GM19468 (cell line): ENCODE results near the gene MSH5.

Source experiments
- ATAC-seq: cut with Tn5 transposase; IDR thresholded peaks from one replicate; pipeline ENCODE4 v1.9.1; 2021; ENCODE audit warnings: mild to moderate bottlenecking, moderate library complexity, moderate number of reproducible peaks; ENCODE audit not compliant: unreplicated experiment; ENCODE audit errors: extremely low read depth

The MSH5 gene

DNA sequence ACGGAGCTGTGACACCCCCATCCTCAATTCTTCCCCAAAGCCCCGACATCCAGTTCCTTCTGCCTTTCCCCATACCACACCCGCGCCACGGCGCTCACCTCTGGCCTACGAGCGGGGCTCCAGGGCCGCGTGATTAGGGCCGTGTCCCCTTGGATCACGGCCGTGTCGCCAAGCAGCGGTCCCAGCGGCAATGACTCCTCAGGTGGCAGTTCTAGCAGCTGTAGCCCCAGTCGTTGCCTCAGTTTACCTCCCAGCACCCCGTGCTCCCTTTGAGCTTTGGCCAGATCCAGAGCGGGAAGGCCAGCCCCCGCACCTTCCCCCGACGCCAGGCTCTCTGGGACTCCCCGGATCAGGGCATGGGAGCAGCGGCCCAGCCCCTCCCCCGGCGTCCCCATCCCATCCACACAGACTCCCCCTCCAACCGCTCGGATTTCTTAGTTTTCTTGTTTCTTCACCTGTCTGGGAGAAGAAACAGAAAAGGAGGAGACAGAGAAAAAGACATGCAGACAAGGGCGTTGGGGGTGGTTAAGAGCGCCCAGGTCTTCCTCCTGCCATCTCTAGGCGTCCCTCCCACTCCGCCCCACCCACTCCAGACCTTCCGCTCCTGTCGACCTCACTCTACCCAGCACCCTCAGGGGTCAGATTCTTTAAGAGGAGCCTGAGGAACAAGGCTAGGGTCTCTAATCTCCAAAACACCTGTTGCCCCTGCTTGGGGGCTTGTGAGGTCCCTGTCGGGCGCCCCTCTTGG, 10.9 kb upstream of the MSH5 start, which contains the start of gene DDAH2:
Gene DDAH2 (minus strand): TSS at position 533 of the 748 bp plus-strand sequence. CDS start 138 bp downstream, at position 395.
- no peak for ATAC-seq

DNA sequence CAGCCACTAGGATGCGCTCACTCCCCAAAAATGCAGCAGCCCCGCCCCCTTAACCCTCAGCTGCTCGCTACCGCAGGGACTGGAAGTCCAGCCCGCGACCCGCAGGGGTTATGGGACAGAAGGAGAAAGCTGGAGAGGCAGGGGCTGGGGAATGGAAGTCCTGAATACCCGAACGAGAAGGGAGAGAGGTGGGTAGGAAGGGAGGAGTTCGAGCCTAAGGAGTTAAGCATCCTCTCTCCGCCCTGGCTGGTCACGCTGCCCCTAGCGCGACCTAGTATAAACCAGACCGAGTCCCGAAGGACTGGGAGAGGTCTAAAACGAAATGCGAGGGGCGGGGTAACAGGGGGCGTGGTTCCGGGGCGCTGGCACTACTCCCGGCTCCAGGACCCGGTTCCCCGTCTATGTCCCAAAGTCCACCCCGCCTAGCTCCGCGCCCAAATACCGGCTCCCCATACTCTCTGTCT, 10.3 kb upstream of the MSH5 start:
- ATAC-seq: no peak

- ATAC-seq: no peak
Observed at GRCh38 chr6:31729979-31730630, 9.7 kb upstream of the MSH5 start.

DNA sequence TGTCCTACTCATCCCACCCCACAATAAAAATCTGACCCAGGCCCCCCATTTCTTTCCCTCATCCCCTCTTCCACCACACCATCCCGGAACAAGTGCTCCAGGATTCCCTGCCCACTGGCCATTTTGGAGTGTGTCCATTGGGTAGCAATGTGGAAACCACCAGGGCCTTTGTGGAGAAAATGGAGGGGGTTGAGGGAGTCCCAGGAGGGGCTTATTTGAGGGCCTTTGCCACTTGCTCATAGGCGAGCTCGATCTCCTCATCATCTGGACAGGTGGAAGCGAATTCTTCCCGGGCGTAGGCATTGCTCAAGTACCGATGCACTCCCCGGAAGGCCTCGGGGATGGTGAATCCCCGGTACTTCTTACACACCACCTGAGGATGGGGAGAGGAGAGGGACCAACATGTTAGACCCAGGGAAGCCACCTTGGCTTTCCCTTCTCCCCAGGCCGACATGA, 9.1 kb upstream of the MSH5 start:
- no peak for ATAC-seq

DNA sequence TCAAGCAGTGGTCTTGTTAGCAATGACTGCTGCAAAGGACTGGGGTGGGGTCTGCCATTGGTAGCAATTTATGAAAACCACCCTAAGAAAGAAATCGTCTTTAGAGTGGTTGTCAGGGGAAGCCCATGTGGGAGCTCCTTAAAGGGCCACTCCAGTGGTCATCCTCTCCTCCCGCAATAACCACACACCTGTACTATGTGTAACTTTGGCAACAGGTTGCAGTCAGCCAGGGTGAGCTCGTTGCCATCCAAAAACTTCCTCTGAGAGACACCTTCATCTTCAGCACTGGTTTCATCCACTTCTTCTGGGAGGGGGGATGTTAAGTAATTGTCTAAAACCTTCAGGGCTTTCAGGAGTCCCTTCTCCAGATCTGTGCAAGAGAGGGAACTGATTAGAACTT, 7.8 kb upstream of the MSH5 start:
- no peak for ATAC-seq

GRCh38 chr6:31733734-31734133, 6.1 kb upstream of the MSH5 start:
- no peak for ATAC-seq

- no peak for ATAC-seq
Observed at GRCh38 chr6:31734247-31734820, 5.5 kb upstream of the MSH5 start.

GRCh38 chr6:31734821-31735406, 4.9 kb upstream of the MSH5 start:
- no peak for ATAC-seq

- peak; percentile 2 for ATAC-seq
Observed at GRCh38 chr6:31736021-31736767, 3.6 kb upstream of the MSH5 start, which contains the start of gene CLIC1. Gene CLIC1 (minus strand): TSS chr6:31736530. CDS start chr6:31736300, 230 bp downstream.

DNA sequence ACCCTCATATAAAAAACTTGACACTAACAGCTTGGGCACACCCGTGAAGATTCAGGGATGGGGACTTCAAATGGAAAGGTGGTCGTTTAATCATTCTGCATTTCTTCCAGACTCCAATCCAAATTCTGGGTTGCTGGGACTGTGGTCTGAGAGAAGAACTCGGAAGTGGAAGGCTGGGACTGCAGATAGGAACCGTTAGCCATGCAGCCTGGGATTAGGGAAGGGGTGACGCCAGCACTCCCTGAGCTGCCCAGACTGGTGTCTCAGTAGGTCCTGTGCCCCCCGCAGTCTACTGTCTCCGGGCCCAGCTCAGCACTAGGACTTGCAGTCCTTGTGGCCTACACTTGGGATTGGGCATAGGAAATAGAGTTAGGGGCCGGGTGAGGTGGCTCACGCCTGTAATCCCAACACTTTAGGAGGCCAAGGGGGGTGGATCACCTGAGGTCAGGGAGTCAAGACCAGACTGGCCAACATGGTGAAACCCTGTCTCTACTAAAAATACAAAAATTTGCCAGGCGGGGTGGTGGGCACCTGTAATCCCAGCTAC, 3.0 kb upstream of the MSH5 start:
- no peak for ATAC-seq

DNA sequence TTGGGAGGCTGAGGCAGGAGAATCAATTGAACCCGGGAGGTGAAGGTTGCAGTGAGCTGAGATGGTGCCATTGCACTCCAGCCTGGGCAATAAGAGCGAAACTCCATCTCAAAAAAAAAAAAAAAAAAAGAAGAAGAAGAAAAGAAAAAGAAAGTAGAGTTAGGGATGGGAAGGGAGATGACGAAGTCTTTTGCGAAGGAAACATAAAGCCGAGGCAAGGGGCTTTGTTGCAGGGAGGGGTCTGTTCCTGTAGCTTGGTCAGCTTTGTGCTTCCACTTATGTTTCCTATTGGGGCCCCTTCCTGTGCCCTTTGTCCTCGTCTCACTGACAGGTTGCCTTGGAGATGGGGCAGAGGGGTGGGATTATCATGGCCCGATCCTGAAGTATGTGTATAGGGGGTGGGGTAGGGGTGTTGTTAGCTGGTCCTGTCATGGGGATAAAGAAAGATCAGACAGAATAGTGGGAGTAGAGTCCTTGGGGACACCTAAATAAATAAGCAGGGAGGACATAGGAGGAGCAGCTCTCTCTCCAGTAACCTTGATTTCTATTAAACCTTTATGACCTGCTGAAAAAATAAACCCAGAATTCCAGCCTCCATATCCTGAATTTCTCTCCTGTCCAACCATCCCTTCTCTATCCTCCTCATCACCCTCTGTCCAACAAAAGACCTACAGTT, 2.4 kb upstream of the MSH5 start:
- ATAC-seq: no peak

GRCh38 chr6:31737991-31738979, 1.5 kb upstream of the MSH5 start:
- peak; percentile 14 for ATAC-seq

DNA sequence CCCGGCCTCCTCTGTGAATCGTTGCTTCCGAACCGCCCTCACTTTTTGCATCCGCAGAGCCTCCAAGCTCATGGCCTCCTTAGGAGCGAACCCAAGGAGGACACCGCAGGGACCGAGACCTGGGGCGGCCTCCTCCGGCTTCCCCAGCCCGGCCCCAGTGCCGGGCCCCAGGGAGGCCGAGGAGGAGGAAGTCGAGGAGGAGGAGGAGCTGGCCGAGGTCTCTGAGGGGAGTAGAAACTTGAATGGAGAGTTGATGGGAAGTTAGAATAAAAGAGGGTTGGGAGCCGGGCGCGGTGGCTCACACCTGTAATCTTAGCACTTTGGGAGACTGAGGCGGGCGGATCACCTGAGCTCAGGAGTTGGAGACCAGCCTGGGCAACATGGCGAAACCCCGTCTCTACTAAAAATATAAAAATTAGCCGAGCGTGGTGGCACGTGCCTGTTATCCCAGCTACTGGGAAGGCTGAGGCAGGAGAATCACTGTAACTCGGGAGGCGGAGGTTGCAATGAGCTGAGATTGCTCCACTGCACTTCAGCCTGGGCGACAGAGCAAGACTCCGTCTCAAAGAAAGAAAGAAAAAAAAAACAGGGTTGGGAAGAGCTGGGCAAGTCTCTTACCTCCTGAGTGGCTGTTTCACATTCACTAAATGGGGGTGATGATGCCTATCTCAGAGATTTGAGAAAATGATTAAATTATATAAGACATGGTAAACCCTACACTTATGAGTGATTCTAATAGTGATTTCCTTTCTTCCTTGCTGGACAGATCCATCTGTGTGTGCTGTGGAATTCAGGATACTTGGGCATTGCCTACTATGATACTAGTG, 805 bp downstream of the MSH5 start:
- ATAC-seq: no peak

GRCh38 chr6:31741815-31742214, 2.0 kb downstream of the MSH5 start:
- ATAC-seq: no peak

- no peak for ATAC-seq
Observed at GRCh38 chr6:31742894-31743293, 3.1 kb downstream of the MSH5 start.

DNA sequence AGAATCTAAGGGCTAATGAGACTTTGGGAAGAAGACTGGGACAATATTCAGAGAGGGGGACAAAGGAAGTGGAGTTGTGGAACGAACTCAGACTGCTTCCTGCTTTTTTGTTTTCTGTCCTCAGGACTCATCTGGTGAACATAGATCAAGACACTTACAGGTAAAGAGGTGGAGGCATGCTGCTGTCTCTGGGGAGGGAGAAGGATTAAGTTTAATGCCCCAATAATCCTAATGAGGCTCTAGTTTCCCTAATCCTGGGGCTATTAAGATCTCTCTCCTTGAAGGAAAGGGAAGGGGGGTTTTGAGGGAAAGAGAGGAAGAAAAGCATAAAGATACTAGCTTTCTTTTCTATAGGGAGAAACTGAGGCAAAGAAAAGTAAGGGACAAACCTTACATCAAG, 4.6 kb downstream of the MSH5 start:
- ATAC-seq: no peak

DNA sequence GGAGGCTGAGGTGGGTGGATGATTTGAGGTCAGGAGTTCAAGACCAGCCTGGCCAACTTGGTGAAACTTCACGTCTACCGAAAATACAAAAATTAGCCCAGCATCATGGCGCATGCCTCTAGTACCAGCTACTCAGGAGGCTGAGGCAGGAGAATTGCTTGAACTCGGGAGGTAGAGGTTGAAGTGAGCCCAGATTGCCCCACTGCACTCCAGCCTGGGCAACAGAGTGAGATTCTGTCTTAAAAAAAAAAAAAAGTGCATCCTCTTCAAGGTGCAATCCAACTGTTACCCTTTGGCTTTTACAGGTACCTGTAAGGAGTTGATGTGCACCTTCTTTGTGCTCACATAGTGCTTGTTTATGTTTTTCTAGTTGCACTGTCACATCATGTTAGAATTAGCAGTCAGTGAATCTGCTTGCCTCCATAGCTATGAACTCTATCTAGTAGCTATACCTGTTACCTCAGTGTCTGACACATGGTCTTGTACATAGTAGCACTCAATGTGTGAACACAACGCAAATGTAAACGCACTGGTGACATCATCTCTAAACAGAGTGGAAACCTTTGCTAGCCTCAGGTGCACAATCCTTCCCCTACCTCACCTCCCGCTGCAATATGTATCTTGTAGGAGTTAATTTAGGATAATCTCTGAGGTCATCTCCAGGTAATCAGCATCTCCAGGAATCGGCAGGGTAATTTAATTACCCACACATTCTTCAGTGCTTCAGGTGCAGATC, 9.7 kb downstream of the MSH5 start:
- no peak for ATAC-seq
